ENCODE data around the gene NANS.
"Not testable (repeated sequence)": the region's sequence is repeated elsewhere in the genome, so short reads cannot be mapped to it uniquely, and the experiment has no call there.

NANS gene

DNA sequence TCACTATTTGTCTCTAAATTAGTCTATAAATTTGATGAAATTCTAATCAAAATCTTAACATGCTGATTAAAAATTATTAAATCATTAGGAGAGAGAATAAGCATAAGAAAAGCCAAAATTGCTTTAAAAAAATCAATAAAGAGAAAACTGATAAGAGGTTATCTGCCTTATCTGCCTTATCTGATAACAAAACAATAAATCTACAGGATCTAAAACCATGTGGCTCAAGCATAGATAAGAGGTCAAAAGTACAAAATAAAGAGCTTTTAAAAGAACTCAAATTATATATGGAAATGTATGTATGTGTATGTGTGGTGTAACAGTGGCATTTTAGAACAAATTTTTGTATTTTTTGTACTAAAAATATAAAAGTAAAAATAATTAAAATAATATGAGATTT is 43.9 kb downstream of the NANS start:
- DNase-seq (ENCODE audit: low spot score): no peak

DNA sequence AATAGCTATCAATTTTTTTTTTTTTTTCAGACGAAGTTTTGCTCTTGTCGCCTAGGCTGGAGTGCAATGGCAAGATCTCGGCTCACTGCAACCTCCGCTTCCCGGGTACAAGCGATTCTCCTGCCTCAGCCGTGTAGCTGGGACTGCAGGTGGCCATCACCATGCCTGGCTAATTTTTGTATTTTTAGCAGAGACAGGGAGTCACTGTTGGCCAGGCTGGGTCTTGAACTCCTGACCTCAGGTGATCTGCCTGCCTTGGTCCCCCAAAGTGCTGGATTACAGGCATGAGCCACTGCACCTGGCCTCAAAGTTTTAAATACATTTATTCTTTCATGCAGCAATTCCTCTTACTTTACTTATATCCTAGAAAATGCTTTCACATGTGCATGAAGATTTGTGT is 44.9 kb downstream of the NANS start:
- DNase-seq (ENCODE audit: low spot score): no peak

DNA sequence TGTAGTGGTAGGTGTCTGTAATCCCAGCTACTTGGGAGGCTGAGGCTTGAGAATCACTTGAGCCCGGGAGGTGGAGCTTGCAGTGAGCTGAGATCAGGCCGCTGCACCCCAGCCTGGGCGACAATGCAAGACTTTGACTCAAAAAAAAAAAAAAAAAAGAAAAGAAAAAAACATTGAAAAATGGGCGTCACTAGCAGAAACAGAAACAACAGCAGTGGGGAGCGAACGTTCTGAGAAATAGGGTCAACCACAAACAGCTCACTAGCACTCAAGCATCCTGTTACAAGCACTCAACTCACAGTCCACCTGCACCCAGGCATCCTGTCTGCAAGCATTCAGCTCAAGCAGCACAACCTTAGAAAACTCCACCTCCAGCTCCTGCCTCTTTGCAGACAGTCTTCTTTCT is 45.3 kb downstream of the NANS start:
- DNase-seq (ENCODE audit: low spot score): no peak

DNA sequence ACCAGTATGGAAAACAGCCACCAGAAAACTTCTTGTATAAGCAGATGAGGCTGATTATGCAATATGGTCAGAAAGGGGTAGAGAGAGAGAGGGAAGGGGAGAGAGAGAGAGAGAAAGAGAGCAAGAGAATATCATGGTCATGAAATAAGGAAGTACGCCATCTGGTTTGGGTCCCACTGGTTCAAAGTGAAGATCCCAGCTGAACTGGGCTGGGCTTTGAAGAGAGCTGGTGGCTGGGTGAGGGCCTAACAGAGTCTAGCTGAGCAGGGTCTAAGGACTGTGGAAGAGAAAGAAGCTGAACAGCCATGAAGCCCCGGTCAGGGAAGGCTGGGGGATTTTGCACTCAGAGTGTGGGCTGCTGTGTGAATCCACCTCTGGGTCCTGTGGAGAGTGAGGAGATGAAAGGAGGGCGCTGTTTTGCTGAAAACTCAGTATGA is 47.9 kb downstream of the NANS start:
- DNase-seq (ENCODE audit: low spot score): no peak

DNA sequence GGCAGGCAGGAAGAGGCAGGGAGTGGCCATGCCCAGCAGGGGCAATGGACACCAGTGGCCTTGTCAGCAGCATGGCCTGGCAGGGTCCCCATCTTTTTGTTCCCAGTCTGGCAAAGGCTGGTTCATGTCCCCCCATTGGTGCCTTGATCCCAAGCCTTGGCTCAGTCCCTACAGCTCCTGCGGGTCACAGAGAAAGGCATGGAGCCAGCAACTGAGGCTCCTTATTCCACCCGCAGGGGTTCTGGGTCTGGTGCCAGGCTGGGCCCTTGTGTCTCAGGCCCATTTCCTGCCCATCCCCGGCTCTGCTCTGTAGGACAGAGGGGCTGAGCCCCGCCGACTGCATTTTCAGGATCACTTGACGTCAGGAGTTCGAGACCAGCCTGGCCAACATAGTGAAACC is 48.5 kb downstream of the NANS start:
- no peak for DNase-seq (ENCODE audit: low spot score)

DNA sequence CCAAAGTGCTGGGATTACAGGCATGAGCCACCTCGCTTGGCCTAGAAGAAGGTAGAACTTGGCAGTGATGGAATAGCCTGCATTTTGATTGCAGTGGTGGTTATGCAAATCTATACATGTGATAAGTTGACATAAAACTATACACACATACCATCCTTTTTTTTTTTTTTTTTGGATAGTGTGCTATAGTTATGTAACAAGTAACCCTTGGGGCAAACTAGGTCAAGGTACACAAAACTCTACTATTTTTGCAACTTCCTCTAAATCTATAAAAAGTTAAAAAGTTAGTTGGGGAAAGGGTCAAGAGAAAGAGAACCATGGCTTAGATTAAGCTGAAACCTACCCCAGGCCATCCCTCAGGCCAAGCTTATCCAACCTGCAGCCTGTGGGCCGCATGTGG is 51.4 kb downstream of the NANS start:
- no peak for DNase-seq (ENCODE audit: low spot score)

DNA sequence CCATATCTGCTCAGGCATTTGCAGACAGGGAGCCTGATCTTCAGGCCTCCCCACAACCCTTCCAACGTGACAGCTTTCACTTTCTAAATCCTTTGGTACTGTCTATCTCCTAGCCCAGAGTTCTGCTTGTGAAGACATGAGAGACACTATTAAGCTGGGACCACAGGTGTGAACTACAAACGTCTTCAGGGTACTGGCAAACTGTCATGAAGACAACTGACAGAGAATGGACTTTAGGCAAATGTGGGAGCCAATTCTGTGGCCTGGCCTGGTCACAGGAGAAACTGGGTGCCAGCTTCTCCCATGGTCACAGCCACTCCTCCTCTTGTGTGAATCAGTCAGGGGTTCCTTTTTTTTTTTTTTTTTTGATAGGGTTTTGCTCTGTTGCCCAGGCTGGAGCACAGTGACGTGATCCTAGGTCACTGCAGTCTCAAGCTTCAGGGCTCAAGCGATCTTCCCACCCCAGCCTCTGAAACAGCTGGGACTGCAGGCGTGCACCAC is 52.0 kb downstream of the NANS start:
- no peak for DNase-seq (ENCODE audit: low spot score)

DNA sequence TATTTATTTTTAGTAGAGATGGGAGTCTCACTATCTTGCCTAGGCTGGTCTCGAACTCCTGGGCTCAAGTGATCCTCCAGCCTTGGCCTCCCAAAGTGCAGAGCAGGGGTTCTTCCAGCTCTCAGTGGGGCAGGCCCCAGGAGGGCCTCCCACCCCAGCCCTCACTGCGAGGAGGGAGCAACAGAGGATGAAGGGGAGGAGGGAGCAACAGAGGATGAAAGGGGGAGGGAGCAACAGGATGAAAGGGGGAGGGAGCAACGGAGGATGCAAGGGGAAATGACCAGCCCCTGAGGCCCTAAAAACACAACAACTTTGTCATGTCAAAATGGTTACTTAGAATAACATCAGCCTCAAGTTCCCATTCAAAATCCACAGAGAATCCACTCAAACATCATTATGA is 52.5 kb downstream of the NANS start:
- DNase-seq (ENCODE audit: low spot score): no peak

DNA sequence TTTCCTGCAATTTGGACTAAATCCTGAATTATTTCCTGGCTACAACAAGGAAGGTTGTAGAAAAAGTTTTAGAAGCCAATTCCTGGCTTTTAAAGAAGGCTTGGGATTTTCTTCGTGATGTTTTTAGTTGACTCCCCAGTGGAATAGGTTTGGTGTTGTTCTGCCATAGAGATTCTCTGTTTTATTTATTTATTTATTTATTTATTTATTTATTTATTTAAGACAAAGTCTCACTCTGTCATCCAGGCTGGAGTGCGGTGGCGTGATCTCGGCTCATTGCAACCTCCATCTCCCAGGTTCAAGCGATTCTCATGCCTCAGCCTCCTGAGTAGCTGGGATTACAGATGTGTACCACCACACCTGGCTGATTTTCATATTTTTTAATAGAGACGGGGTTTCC is 60.6 kb downstream of the NANS start:
- not testable (repeated sequence) for DNase-seq (ENCODE audit: low spot score)

DNA sequence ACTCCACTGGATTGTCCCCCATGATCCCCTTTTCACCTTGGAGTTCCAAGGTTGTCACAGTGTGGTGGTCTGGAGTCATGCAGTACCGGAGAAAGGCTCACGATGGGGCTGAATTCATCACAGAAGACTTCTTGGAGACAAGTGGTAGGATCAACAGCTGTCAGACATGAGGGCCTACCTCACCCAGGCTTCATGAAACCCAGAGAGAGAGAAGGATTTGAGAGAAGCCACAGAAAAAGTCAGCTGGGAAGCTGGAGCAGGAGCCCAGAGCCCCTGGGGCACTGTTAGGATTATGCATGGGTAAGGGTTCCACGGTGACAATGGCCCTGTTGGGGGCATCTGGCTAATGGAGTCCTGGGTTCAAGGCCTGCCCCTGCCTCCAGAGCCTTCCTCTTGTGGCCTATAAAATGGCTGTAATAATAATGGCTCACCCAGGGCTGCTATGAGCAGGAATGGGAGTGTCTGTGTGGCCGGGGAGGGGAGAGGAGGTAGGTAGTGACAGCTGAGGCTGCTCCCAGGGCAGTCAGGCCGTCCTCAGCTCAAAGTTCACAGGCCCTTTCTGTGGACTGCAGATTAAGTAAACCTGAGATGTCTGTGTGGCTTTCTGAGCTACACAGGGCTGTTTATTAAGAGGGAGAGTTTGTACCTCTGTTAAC is 61.6 kb downstream of the NANS start:
- peak; percentile 84 for DNase-seq (ENCODE audit: low spot score)

DNA sequence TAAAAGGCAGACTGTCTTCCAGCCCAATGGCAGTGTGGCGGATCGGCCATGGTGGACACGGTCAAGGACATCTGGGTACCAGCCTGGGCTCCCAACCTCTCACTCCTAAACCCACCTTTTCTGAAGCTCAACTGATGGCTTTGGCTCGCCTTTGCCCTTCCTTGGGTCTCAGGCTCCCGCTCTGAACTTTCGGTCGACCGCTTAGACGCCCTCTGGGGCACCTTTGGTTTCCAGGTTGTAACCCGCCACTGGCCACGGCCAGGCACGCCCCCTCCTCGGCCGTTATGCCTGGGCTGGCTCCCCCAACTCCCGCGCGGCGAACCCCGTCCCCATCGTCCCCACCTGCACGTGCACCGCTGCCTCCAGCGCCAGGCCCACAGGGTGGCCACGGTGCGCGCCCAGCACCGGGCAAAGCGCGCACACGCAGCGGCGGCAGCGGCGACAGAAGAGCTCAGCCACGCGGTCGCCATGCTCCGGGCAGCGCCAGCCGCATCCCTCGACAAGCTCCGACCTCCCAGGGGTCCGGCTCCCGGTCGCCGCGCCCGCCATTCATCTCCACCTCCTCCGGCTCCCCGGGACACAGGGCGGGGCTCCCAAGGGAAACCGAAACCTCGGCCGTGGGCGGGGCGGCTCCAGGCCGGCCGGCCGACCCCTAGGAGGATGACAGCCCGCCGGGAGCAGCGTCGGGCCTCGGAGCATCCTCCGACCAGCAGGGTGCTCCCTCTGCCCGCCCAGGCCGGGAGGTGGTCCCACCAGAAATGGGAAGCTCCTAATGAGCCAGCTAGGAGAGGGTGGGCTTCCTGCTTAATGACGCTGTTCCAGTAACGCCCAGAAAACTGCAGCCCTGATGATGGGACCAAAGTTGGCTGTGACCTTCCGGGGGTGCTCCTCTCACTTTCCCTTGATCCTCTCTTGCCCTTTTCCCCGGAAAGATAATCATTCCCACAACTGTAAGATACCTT is 62.4 kb downstream of the NANS start, which contains the start of gene TRIM14:
Gene TRIM14 (minus strand): TSS at position 583 of the 962 bp plus-strand sequence. CDS start 34 bp downstream, at position 549.
- DNase-seq (ENCODE audit: low spot score): peak; percentile 76

DNA sequence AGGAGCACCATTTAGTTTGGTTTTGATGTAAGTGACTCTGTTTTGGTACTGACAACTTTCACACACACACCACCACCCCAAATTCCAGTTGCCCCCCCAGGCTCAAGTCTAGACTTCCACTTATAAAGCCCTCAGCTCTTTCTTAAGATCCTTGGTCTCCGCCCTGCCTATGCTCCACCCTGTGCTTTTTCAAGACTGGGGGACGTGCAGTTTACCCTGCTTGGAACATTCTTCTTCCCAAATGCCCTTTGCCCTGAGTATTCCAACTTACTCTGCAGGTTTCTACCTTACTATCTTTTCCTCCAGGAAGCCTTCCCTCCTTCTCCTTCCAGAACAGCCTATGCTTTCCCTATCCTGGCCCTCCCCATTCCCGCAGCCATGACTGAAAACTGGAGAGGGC is 63.9 kb downstream of the NANS start:
- no peak for DNase-seq (ENCODE audit: low spot score)

DNA sequence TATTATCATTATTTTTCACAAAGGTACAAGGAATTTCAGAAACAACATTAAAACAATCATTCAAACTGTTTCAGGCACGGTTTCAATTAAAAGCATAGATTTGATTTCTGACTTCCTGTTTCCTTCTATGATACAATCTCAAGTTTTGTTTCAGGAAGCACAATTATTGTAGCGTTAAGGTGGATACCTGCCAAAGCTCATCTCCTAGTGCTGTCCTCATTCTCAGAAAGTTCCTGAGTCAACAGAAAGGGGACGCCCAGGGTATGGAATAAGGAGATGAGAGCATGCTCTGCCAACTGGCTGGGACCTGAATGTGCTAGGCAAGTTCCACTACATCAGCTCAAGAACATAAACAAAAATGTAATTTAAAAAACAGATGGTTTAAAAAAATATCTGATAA is 64.5 kb downstream of the NANS start:
- DNase-seq (ENCODE audit: low spot score): no peak

DNA sequence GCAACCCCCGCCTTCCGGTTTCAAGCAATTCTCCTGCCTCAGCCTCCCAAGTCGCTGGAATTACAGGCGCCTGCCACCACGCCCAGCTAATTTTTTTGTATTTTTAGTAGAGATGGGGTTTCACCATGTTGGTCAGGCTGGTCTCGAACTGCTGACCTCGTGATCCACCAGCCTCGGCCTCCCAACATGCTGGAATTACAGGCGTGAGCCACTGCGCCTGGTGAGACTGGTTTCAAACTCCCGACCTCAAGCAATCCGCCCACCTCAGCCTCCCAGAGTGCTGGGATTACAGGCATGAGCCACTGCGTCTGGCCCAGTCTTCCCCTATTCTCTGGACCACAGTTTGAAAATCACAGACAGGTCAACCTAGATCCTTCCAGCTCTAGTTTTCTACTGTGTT is 67.6 kb downstream of the NANS start:
- not testable (repeated sequence) for DNase-seq (ENCODE audit: low spot score)

DNA sequence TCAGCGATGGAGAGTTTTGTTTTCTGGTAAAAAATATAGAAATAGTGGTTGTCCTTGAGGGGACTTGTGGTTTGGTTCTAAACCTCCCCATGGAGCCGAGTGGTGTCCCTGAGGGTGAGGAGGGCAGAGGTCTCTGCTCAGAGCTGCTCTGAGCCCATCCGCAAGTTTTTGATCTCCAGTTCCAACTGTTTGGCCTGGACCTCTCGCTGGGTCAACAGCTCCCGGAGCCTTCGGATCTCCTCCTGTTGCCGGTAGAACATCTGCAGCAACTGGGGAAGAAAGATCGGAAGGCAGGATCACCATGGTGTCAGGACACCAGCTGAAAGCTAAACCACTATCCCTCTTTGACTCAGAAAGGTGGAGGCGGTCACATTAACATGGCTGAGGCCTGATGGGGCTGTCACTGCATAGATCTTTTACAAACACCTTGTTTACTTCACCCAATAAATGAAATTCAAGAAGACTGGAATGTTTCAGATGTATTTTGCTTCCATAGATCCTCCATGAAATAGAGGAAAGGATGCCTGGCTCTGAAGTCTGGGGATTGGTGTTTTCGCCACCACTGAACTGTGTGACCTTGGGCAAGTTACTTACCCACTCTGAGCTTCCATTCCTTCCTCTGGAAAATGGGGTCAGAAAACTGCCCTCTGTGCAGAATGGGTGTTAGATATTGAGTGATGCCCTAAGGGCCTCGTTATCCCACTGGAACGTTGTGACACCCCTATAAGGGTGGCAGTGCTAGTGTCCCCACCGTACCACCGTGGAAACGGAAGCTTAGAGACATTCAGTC is 68.3 kb downstream of the NANS start:
- no peak for DNase-seq (ENCODE audit: low spot score)

DNA sequence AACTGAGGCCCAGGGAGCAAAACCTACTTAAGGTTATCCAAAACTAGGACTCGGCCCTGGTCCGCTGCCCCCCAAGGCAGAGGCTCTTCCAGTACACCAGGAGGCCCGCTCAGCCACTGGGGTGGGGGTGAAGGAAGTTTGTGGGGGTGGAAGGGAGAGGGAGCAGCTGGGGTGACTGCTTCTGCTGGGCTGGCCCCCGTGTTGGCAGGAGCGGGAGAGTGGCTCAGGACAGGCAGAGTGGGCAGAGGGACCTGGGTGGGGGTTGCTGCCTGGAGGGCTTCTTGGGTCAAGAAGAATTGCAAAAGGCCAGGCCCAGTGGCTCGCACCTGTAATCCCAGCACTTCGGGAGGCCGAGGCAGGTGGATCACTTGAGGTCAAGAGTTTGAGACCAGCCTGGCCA is 70.7 kb downstream of the NANS start:
- DNase-seq (ENCODE audit: low spot score): no peak

DNA sequence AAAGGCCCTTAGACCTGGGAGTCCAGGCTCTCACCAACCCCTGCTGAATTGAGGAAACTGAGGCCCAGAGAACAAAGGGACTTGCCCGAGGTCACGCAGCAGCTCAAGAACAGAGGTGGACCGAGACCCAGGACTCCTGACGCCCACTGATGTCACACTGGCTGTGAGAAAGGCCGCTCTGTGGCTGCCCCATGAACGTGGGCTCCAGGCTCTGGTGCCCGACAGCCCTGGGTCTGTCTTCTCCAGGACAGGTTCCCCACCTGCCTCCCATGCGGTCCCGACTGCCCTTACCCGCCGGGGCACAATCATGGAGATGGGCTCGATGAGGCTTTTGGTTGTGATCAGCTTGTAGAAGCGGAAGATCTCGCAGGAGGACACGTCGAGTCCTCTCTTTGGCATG is 71.8 kb downstream of the NANS start:
- DNase-seq (ENCODE audit: low spot score): no peak

DNA sequence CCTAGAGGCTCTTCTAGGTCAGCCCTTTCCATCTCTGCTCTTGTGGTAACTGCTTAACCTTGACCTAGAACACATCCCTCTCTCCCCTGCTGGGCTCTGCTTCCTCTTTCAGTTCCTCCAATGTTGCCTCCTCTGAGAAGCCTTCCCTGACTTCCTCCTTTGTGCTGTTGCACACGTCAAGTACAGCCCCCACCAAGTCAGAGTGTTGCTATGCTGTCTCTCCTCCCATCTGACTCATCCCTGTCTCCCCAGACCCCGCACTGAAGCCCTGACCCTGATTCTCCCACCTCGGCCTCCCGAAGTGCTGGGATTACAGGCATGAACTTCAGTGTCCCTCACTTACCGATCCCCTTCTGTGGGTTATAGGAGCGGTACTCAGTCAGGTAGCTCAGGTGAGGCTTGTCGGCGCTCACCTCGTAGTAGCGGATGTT is 72.9 kb downstream of the NANS start:
- DNase-seq (ENCODE audit: low spot score): no peak

DNA sequence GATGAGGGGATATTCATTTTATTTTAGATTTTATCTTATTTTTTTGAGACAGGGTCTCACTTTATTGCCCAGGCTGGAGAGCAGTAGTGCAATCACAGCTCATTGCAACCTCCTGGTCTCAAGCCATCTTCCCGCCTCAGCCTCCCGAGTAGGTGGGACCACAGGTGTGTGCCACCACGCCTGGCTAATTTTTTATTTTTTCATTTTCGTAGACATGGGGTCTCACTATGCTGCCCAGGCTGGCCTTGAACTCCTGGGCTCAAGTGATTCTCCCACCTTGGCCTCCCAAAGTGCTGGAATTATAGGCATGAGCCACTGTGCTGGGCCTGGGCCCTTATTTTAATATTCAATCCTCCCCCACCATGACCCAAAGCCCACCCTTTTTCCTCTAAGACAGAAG is 73.5 kb downstream of the NANS start:
- not testable (repeated sequence) for DNase-seq (ENCODE audit: low spot score)

DNA sequence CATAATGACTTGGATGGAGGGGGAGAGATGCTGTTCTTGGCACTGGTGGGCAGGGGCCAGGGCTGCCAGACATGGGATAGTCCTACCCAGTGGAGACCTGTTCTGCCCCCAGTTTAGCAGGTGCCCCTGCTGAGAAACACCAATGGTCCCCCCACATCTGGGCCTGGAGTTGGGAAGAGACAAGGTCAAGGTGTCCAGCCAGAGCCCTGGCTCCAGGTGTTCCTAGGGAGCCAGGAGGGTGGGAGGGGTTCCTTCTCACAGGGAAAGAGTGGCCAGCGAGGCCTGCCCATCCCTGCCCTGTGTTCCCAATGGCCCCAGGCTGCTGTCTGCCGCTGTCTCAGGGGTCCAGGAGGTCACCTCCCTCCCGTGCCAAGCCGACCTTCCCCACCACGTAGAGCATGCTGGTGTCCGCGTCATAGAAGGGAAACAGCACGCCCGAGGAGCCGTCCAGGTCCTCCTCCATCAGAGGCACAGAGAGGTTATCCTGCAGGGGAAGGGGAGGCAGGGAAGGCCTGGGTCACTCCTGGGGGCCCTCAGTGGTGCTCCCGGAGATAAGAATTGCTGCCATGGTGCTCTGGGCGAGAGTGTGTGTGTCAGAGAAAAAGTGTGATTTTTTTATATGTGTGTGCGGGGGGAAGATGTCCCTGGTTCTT is 74.2 kb downstream of the NANS start:
- DNase-seq (ENCODE audit: low spot score): no peak

DNA sequence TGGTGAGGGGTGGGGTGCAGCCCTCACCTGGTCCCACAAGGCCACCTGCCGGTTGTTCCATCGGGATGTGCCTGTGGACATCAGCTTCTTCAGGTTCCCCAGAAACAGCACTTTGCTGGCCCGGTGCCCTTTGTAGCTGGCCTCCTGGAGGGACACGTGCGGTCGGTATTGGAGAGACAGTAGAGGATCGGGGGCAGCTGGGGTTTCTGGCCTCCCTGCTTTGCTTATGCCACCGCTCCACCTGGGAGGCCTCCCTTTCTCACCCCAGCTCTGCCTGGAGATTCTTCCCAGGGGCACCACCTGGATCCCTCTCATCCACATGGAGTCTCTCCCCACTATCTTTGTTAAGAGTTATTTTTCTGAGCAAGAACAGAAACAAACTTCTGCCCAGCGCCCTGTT is 75.6 kb downstream of the NANS start:
- no peak for DNase-seq (ENCODE audit: low spot score)
